OCI-LY3 (cell line): ENCODE measurements around the gene KRT79.

ENCODE experiments used
- CTCF ChIP-seq: fragments of 200-600, 300-600 bp; sonication (generic); IDR thresholded peaks from 2 replicates; pipeline ENCODE4 v1.5.1; 2014; ENCODE audit warnings: antibody characterized with exemption, low read length, low read depth
- EZH2phosphoT487 ChIP-seq: fragments of 200-600 bp; shearing (Covaris generic); IDR thresholded peaks from 2 replicates; pipeline ENCODE4 v1.6.1; 2018; ENCODE audit warnings: antibody characterized with exemption, mixed run types, low read depth

DNA sequence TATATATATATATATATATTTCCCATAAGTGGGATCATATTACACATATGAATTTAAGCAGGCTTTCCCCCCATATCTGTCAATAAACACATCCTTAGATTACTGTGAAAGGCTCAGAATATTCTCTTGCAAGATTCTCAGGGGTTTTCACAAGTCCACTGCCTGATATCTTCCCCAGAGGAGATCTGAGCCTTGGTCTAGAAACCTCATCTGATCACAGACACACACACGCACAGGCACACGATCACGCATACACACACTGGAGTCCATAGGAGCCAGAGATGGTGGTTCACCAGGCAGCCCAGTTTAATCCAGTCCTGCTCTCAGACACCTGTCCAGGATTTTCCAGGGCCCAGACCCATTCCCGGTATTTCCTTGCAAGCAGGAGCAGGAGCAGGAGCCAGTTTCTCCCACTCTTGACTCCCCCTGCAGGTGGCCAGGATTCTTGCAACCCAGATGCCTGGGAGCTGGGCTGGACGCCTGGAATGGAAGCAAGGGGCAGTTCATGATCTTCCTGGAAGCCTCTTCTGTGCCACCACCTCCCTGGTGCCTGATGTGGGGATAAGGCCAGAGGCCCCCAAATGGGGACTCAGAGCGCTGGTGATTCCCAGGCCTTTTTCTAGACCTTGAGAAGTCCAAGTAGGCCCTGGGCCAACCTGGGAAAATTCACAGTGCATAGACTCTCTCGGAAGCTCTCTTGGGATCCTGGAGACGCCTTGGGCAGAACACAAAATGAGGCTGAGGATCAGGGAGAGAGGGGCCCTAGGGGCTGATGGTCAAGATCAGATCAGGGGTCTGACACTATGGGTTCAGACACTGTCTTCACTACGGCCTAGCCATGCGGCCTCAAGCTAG, 31.2 kb upstream of the KRT79 start:
- TF ChIP-seq CTCF: peak; percentile 62
- TF ChIP-seq EZH2phosphoT487: no peak
